Mesendoderm (in vitro differentiated cells): ENCODE results near the gene ADISSP.

Source experiments
- DNase-seq: peaks from one replicate; pipeline ENCODE4 v3.0.0; 2013
- H2AK5ac ChIP-seq: 2 replicates; pipeline ENCODE4 v1.6.1; 2013; ENCODE audit warnings: low read length, inconsistent platforms
- H2BK120ac ChIP-seq: 2 replicates; pipeline ENCODE4 v1.6.1; 2013; ENCODE audit warnings: low read depth, mild to moderate bottlenecking, low read length, moderate library complexity, mixed read lengths
- H2BK15ac ChIP-seq: replicated peaks from 2 replicates; pipeline ENCODE4 v1.6.1; 2013; ENCODE audit warnings: low read depth, mild to moderate bottlenecking, moderate library complexity
- H2BK5ac ChIP-seq: 2 replicates; pipeline ENCODE4 v1.6.1; 2013; ENCODE audit warnings: low read length, inconsistent platforms
- H3K18ac ChIP-seq: 2 replicates; pipeline ENCODE4 v1.6.1; 2013; ENCODE audit warnings: mild to moderate bottlenecking, low read length, mixed read lengths
- H3K23ac ChIP-seq: one replicate; pipeline ENCODE4 v1.6.1; 2013; ENCODE audit warnings: low read length
- H3K27ac ChIP-seq: 2 replicates; pipeline ENCODE4 v1.5.1; 2013; ENCODE audit warnings: low read depth, mild to moderate bottlenecking, inconsistent platforms, low read length, moderate library complexity
- H3K27me3 ChIP-seq: 2 replicates; pipeline ENCODE4 v1.6.1; 2013; ENCODE audit warnings: low read length, control low read depth, mild to moderate bottlenecking, inconsistent platforms; ENCODE audit not compliant: insufficient read depth, poor library complexity
- H3K36me3 ChIP-seq: 2 replicates; pipeline ENCODE4 v1.6.1; 2013; ENCODE audit warnings: low read length, inconsistent platforms; ENCODE audit not compliant: control insufficient read depth, insufficient read depth
- H3K4ac ChIP-seq: one replicate; pipeline ENCODE4 v1.6.1; 2013; ENCODE audit warnings: low read depth, mild to moderate bottlenecking, low read length, moderate library complexity
- H3K4me1 ChIP-seq: 2 replicates; pipeline ENCODE4 v1.6.1; 2013; ENCODE audit warnings: low read depth, low read length, inconsistent platforms; ENCODE audit not compliant: control insufficient read depth
- H3K4me2 ChIP-seq: 2 replicates; pipeline ENCODE4 v1.6.1; 2013; ENCODE audit warnings: low read length
- H3K4me3 ChIP-seq: 2 replicates; pipeline ENCODE4 v1.5.1; 2013; ENCODE audit warnings: mild to moderate bottlenecking, low read length
- H3K56ac ChIP-seq: one replicate; pipeline ENCODE4 v1.6.1; 2013; ENCODE audit warnings: low read length
- H3K79me1 ChIP-seq: 2 replicates; pipeline ENCODE4 v1.6.1; 2013; ENCODE audit warnings: low read length, inconsistent platforms
- H3K79me2 ChIP-seq: 2 replicates; pipeline ENCODE4 v1.6.1; 2013; ENCODE audit warnings: mild to moderate bottlenecking, low read length; ENCODE audit not compliant: control insufficient read depth, insufficient read depth
- H3K9ac ChIP-seq: 2 replicates; pipeline ENCODE4 v1.6.1; 2013; ENCODE audit warnings: low read length, inconsistent platforms
- H4K5ac ChIP-seq: one replicate; pipeline ENCODE4 v1.6.1; 2013; ENCODE audit warnings: low read length
- H4K8ac ChIP-seq: one replicate; pipeline ENCODE4 v1.6.1; 2013; ENCODE audit warnings: low read depth, mild to moderate bottlenecking, control low read depth, low read length, moderate library complexity
- WGBS: extraction: QIAGEN DNeasy Blood & Tissue Kit; methylation state at CpG from one replicate; pipeline ENCODE4 v1.1.7; 2013; ENCODE audit warnings: low lambda C conversion rate, missing lambda C conversion rate; ENCODE audit not compliant: insufficient coverage; ENCODE audit errors: extremely low coverage; 5-methylcytosine and 5-hydroxymethylcytosine counted together

Gene ADISSP

GRCh38 chr20:3729378-3729777, 38.2 kb downstream of the ADISSP start:
- no peak overlapping the region for H4K5ac ChIP-seq
- H3K36me3 ChIP-seq = no peaks in the 10 kb centered on the region
- H3K4ac ChIP-seq = no peak overlapping the region
- H3K18ac ChIP-seq = no peak overlapping the region
- H3K56ac ChIP-seq = no peak overlapping the region
- H3K23ac ChIP-seq = no peak overlapping the region
- WGBS = no CpG with 5 or more reads among the region's 6 CpGs
- no peak overlapping the region for H2AK5ac ChIP-seq
- H3K9ac ChIP-seq = no peak overlapping the region
- H2BK120ac ChIP-seq = no peak overlapping the region
- peaks cover 2% of the 10 kb centered on the region for H3K4me1 ChIP-seq
- H3K79me1 ChIP-seq = no peaks in the 10 kb centered on the region
- H3K27ac ChIP-seq = no peak overlapping the region
- H2BK5ac ChIP-seq = no peak overlapping the region
- H3K4me3 ChIP-seq = no peak overlapping the region
- no peaks in the 10 kb centered on the region for H3K27me3 ChIP-seq
- no peak overlapping the region for H4K8ac ChIP-seq
- no peaks in the 10 kb centered on the region for H3K79me2 ChIP-seq
- no peak overlapping the region for H2BK15ac ChIP-seq
- DNase-seq = no peak
- no peak overlapping the region for H3K4me2 ChIP-seq

- H2BK15ac ChIP-seq = no peak overlapping the region
- H3K36me3 ChIP-seq = no peaks in the 10 kb centered on the region
- no peak overlapping the region for H3K23ac ChIP-seq
- H3K9ac ChIP-seq = no peak overlapping the region
- H3K4ac ChIP-seq = no peak overlapping the region
- no peak overlapping the region for H4K5ac ChIP-seq
- H3K18ac ChIP-seq = no peak overlapping the region
- no CpG with 5 or more reads among the region's 3 CpGs for WGBS
- H3K56ac ChIP-seq = no peak overlapping the region
- H2AK5ac ChIP-seq = no peak overlapping the region
- no peak for DNase-seq
- no peaks in the 10 kb centered on the region for H3K79me1 ChIP-seq
- no peak overlapping the region for H4K8ac ChIP-seq
- H3K4me1 ChIP-seq = peaks cover 2% of the 10 kb centered on the region
- H3K79me2 ChIP-seq = no peaks in the 10 kb centered on the region
- H3K4me2 ChIP-seq = no peak overlapping the region
- H3K27me3 ChIP-seq = no peaks in the 10 kb centered on the region
- H2BK120ac ChIP-seq = no peak overlapping the region
- H2BK5ac ChIP-seq = no peak overlapping the region
- H3K27ac ChIP-seq = no peak overlapping the region
- H3K4me3 ChIP-seq = no peak overlapping the region
These were observed 38.7 kb downstream of the ADISSP start for GRCh38 chr20:3728876-3729275.

GRCh38 chr20:3728354-3728753, 39.2 kb downstream of the ADISSP start:
- H3K56ac ChIP-seq = no peak overlapping the region
- no peak overlapping the region for H4K8ac ChIP-seq
- no peak overlapping the region for H3K23ac ChIP-seq
- no peak overlapping the region for H2BK120ac ChIP-seq
- no peak overlapping the region for H3K4me3 ChIP-seq
- no peak overlapping the region for H2AK5ac ChIP-seq
- H2BK5ac ChIP-seq = no peak overlapping the region
- H3K79me1 ChIP-seq = no peaks in the 10 kb centered on the region
- no peak overlapping the region for H3K4me2 ChIP-seq
- no peaks in the 10 kb centered on the region for H3K36me3 ChIP-seq
- no peaks in the 10 kb centered on the region for H3K27me3 ChIP-seq
- no CpG with 5 or more reads among the region's 5 CpGs for WGBS
- H2BK15ac ChIP-seq = no peak overlapping the region
- peaks cover 2% of the 10 kb centered on the region for H3K4me1 ChIP-seq
- no peak overlapping the region for H3K27ac ChIP-seq
- H3K79me2 ChIP-seq = no peaks in the 10 kb centered on the region
- no peak for DNase-seq
- no peak overlapping the region for H3K9ac ChIP-seq
- no peak overlapping the region for H3K18ac ChIP-seq
- no peak overlapping the region for H3K4ac ChIP-seq
- H4K5ac ChIP-seq = no peak overlapping the region

GRCh38 chr20:3727401-3728021, 40.0 kb downstream of the ADISSP start:
- H3K4me1 ChIP-seq = no peaks in the 10 kb centered on the region
- no peak overlapping the region for H2BK5ac ChIP-seq
- peak; percentile 31 for DNase-seq
- no peak overlapping the region for H4K8ac ChIP-seq
- H3K4me2 ChIP-seq = no peak overlapping the region
- H3K36me3 ChIP-seq = no peaks in the 10 kb centered on the region
- no peaks in the 10 kb centered on the region for H3K27me3 ChIP-seq
- H3K4me3 ChIP-seq = no peak overlapping the region
- no peak overlapping the region for H3K18ac ChIP-seq
- no peaks in the 10 kb centered on the region for H3K79me1 ChIP-seq
- H3K9ac ChIP-seq = no peak overlapping the region
- H3K4ac ChIP-seq = no peak overlapping the region
- no peak overlapping the region for H2AK5ac ChIP-seq
- H3K27ac ChIP-seq = no peak overlapping the region
- H4K5ac ChIP-seq = no peak overlapping the region
- H3K23ac ChIP-seq = no peak overlapping the region
- no peak overlapping the region for H2BK15ac ChIP-seq
- H3K79me2 ChIP-seq = no peaks in the 10 kb centered on the region
- H3K56ac ChIP-seq = no peak overlapping the region
- WGBS = no CpG with 5 or more reads among the region's 11 CpGs
- H2BK120ac ChIP-seq = no peak overlapping the region

- Histone ChIP-seq H3K79me1 (no peaks in the 10 kb centered on the region), H2BK15ac (no peak overlapping the region), H3K23ac (no peak overlapping the region), H3K27me3 (no peaks in the 10 kb centered on the region), H3K79me2 (no peaks in the 10 kb centered on the region), H2AK5ac (no peak overlapping the region), H4K8ac (no peak overlapping the region), H3K4ac (no peak overlapping the region), H3K56ac (no peak overlapping the region), H3K9ac (no peak overlapping the region), H2BK5ac (no peak overlapping the region), H2BK120ac (no peak overlapping the region), H3K18ac (no peak overlapping the region), H3K4me2 (no peak overlapping the region), H3K36me3 (no peaks in the 10 kb centered on the region), H3K27ac (no peak overlapping the region), H3K4me1 (no peaks in the 10 kb centered on the region), H3K4me3 (no peak overlapping the region), H4K5ac (no peak overlapping the region)
- no peak for DNase-seq
- WGBS = no CpG with 5 or more reads among the region's 4 CpGs
These were observed 43.2 kb downstream of the ADISSP start for GRCh38 chr20:3724356-3724755.

- Histone ChIP-seq H3K4me2 (no peak overlapping the region), H3K79me1 (no peaks in the 10 kb centered on the region), H3K23ac (no peak overlapping the region), H3K4me1 (no peaks in the 10 kb centered on the region), H2BK15ac (no peak overlapping the region), H3K36me3 (no peaks in the 10 kb centered on the region), H3K56ac (no peak overlapping the region), H2BK5ac (no peak overlapping the region), H2AK5ac (no peak overlapping the region), H3K4ac (no peak overlapping the region), H3K27me3 (no peaks in the 10 kb centered on the region), H3K4me3 (no peak overlapping the region), H4K8ac (no peak overlapping the region), H3K9ac (no peak overlapping the region), H4K5ac (no peak overlapping the region), H3K79me2 (no peaks in the 10 kb centered on the region), H3K27ac (no peak overlapping the region), H3K18ac (no peak overlapping the region), H2BK120ac (no peak overlapping the region)
- WGBS = no CpG with 5 or more reads among the region's 8 CpGs
- DNase-seq = no peak
These were observed 44.3 kb downstream of the ADISSP start for GRCh38 chr20:3723284-3723683.
